Neuronal stem cell (in vitro differentiated cells): Measurements from ENCODE around the gene MAD1L1.
A peak's percentile ranks its signal among the peaks of the same experiment; 100 is the strongest.

Experiments
- DNase-seq: peaks from one replicate; pipeline ENCODE4 v3.0.0-alpha.2; 2013; ENCODE audit warnings: low spot score
- H2AFZ ChIP-seq: one replicate; pipeline ENCODE4 v1.6.1; 2013; ENCODE audit warnings: mild to moderate bottlenecking, low read length, inconsistent platforms
- H2AK5ac ChIP-seq: 2 replicates; pipeline ENCODE4 v1.6.1; 2013; ENCODE audit warnings: low read depth, mild to moderate bottlenecking, inconsistent platforms, low read length, moderate library complexity, mixed read lengths
- H2BK120ac ChIP-seq: 2 replicates; pipeline ENCODE4 v1.6.1; 2013; ENCODE audit warnings: low read depth, mild to moderate bottlenecking, inconsistent platforms, low read length, moderate library complexity, mixed read lengths
- H2BK12ac ChIP-seq: one replicate; pipeline ENCODE4 v1.6.1; 2013; ENCODE audit warnings: low read length, inconsistent platforms
- H2BK15ac ChIP-seq: 2 replicates; pipeline ENCODE4 v1.6.1; 2013; ENCODE audit warnings: mild to moderate bottlenecking, low read length, inconsistent platforms, mixed read lengths
- H2BK5ac ChIP-seq: one replicate; pipeline ENCODE4 v1.6.1; 2013; ENCODE audit warnings: inconsistent platforms, mild to moderate bottlenecking, low read length, moderate library complexity
- H3K14ac ChIP-seq: one replicate; pipeline ENCODE4 v1.6.1; 2013; ENCODE audit warnings: low read length, inconsistent platforms
- H3K18ac ChIP-seq: 2 replicates; pipeline ENCODE4 v1.6.1; 2013; ENCODE audit warnings: low read length, inconsistent platforms
- H3K23ac ChIP-seq: 2 replicates; pipeline ENCODE4 v1.6.1; 2013; ENCODE audit warnings: low read depth, mild to moderate bottlenecking, mixed read lengths, low read length, inconsistent platforms; ENCODE audit not compliant: poor library complexity
- H3K27ac ChIP-seq: replicated peaks from 3 replicates; pipeline ENCODE4 v1.5.1; 2013; ENCODE audit warnings: low read length, inconsistent platforms
- H3K27me3 ChIP-seq, 3 experiments: 2 replicates each; pipeline ENCODE4 v1.6.1; 2013; ENCODE audit warnings: low read length in 3 of 3, mild to moderate bottlenecking in 2 of 3, inconsistent platforms in 1 of 3, low read depth in 1 of 3, mixed read lengths in 1 of 3, moderate library complexity in 1 of 3; ENCODE audit not compliant: control insufficient read depth in 3 of 3, insufficient read depth in 3 of 3
- H3K36me3 ChIP-seq, 2 donors: replicated peaks in 1 of 2; 2 replicates each; pipeline ENCODE4 v1.6.1; 2013; ENCODE audit warnings: low read length in 2 of 2; ENCODE audit not compliant: control insufficient read depth in 2 of 2, insufficient read depth in 2 of 2
- H3K4ac ChIP-seq: 2 replicates; pipeline ENCODE4 v1.6.1; 2013; ENCODE audit warnings: inconsistent platforms, mild to moderate bottlenecking, low read length, moderate library complexity
- H3K4me1 ChIP-seq, 2 donors: 1 replicate in 1 of 2; 2 replicates in 1 of 2; pipeline ENCODE4 v1.6.1; 2013; ENCODE audit warnings: low read length in 2 of 2, low read depth in 1 of 2; ENCODE audit not compliant: control insufficient read depth in 2 of 2, insufficient read depth in 1 of 2
- H3K4me2 ChIP-seq: one replicate; pipeline ENCODE4 v1.6.1; 2013; ENCODE audit warnings: mild to moderate bottlenecking, low read length, inconsistent platforms; ENCODE audit not compliant: insufficient read depth, poor library complexity, severe bottlenecking
- H3K4me3 ChIP-seq, 2 donors: 2 replicates each; pipeline ENCODE4 v1.5.1; 2013; ENCODE audit warnings: low read length in 2 of 2, mild to moderate bottlenecking in 2 of 2, inconsistent platforms in 1 of 2, moderate library complexity in 1 of 2
- H3K79me1 ChIP-seq: one replicate; pipeline ENCODE4 v1.6.1; 2013; ENCODE audit warnings: low read depth, mild to moderate bottlenecking, inconsistent platforms, low read length, moderate library complexity
- H3K9ac ChIP-seq: one replicate; pipeline ENCODE4 v1.6.1; 2013; ENCODE audit warnings: mild to moderate bottlenecking, low read depth, low read length, inconsistent platforms; ENCODE audit not compliant: poor library complexity
- H3K9me3 ChIP-seq, 2 donors: replicated peaks in 1 of 2; 2 replicates each; pipeline versions ENCODE3 to v1.6.1; 2013; ENCODE audit warnings: low read length in 2 of 2, mild to moderate bottlenecking in 2 of 2, inconsistent platforms in 1 of 2, low read depth in 1 of 2, mixed read lengths in 1 of 2, moderate library complexity in 1 of 2; ENCODE audit not compliant: control insufficient read depth in 2 of 2, insufficient read depth in 1 of 2
- H4K8ac ChIP-seq: one replicate; pipeline ENCODE4 v1.6.1; 2013; ENCODE audit warnings: low read depth, mild to moderate bottlenecking, inconsistent platforms, low read length, moderate library complexity
- H4K91ac ChIP-seq: one replicate; pipeline ENCODE4 v1.6.1; 2013; ENCODE audit warnings: low read length, low read depth, mild to moderate bottlenecking, inconsistent platforms; ENCODE audit not compliant: poor library complexity
- WGBS, 2 donors: extraction: QIAGEN DNeasy Blood & Tissue Kit; methylation state at CpG; one replicate each; pipeline ENCODE4 v1.1.7; 2013; ENCODE audit warnings: missing lambda C conversion rate in 2 of 2, mixed read lengths in 1 of 2; ENCODE audit not compliant: insufficient read length in 2 of 2, insufficient replicate concordance in 1 of 2; ENCODE audit errors: extremely low coverage in 2 of 2; 5-methylcytosine and 5-hydroxymethylcytosine counted together

MAD1L1 gene

DNA sequence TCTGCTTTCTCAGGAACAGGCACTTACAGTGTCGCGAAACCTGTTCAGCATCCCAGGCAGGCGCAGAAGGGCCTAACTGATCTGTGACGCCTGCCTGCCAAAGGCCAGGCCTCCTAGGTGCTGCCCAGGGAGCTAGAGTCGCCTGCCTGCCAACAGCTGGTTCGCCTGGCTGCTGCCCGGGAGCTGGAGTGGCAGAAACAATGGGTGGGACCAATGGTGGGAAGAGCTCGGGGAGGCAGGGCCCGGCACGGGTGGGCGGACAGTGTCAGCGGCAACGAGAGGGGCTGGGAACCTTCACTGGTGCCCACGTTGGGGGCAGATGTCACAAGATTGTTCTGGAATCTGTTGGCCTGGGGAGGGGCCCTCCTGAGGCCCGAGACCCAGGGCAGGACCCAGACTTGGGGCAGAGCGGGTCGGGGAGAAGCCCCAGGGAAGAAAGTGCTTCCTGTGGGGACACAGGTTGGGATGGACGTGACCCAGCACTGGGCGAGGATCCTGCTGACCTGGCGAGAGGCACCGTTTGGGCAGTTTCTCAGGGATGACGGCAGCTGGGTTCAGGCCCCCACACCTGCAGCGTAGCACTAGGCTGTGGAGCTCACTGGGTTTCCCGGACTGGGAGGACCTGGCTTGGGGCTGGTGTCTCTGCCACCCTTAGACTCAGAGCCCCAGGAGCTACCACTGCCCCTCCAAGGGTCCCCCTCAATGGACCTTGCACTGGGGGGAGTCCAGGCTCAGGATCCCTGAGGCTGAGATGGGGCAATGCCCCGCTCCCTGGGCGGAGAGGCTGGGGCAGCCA is 380.8 kb downstream of the MAD1L1 start:
- Histone ChIP-seq H2BK120ac (no peak overlapping the region), H3K4me1 (peaks cover 0 to 2% of the 10 kb centered on the region in 2 donors), H3K27me3 (no peaks in the 10 kb centered on the region), H2BK15ac (no peak overlapping the region), H3K79me1 (peaks cover 14% of the 10 kb centered on the region), H3K4ac (no peak overlapping the region), H2BK12ac (no peak overlapping the region), H2AK5ac (no peak overlapping the region), H2AFZ (no peak overlapping the region), H2BK5ac (no peak overlapping the region), H3K27ac (no peak overlapping the region), H3K23ac (peak overlapping the region; percentile 80), H3K4me3 (no peak overlapping the region), H3K4me2 (no peak overlapping the region), H3K9me3 (peaks cover 0 to 3% of the 10 kb centered on the region in 2 donors), H4K8ac (no peak overlapping the region), H4K91ac (no peak overlapping the region), H3K14ac (peak overlapping the region; percentile 63), H3K18ac (peak overlapping the region; percentile 19), H3K9ac (no peak overlapping the region), H3K36me3 (no peaks in the 10 kb centered on the region)
- WGBS, 2 donors, result no CpG with 5 or more reads among the region's 26 CpGs
- no peak for DNase-seq

DNA sequence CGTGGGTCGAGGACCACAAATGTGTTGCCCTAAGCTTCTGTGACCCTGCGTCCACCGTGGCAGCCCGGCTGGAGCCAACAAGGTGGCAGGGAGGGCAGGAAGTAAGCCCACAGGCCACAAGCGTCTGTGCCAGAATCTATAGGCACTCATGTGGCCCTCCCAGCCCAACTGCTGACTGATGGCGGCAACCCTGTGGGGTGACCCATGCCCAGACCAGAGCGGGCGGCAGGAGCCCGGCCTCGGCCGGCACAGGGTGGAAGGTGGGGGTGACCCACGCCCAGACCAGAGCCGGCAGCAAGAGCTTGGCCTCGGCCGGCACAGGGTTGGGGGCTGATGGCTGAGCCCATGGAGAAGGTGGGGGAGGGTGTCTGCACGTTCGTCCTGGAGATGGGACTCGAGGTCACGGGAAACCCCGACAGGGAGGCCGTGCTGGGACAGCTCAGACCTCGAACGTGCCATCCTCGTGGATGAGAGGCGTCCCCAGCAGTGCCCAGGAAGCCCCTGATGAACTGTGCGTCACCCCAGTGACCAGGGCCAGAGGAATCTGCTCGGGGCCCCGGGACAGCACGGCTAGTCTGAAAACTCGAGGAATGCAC is 381.7 kb downstream of the MAD1L1 start:
- Histone ChIP-seq H2AK5ac (no peak overlapping the region), H3K18ac (no peak overlapping the region), H3K14ac (no peak overlapping the region), H2AFZ (no peak overlapping the region), H2BK5ac (no peak overlapping the region), H4K91ac (no peak overlapping the region), H2BK15ac (no peak overlapping the region), H3K79me1 (peaks cover 11% of the 10 kb centered on the region), H3K27ac (no peak overlapping the region), H2BK12ac (no peak overlapping the region), H3K27me3 (no peaks in the 10 kb centered on the region), H3K9ac (no peak overlapping the region), H3K4me3 (no peak overlapping the region), H4K8ac (no peak overlapping the region), H3K4me1 (peaks cover 2% of the 10 kb centered on the region in 2 donors), H3K4ac (no peak overlapping the region), H2BK120ac (no peak overlapping the region), H3K4me2 (no peak overlapping the region), H3K23ac (peak overlapping the region; percentile 81), H3K9me3 (peaks cover 0 to 3% of the 10 kb centered on the region in 2 donors), H3K36me3 (no peaks in the 10 kb centered on the region)
- WGBS, 2 donors, result no CpG with 5 or more reads among the region's 31 CpGs
- no peak for DNase-seq

DNA sequence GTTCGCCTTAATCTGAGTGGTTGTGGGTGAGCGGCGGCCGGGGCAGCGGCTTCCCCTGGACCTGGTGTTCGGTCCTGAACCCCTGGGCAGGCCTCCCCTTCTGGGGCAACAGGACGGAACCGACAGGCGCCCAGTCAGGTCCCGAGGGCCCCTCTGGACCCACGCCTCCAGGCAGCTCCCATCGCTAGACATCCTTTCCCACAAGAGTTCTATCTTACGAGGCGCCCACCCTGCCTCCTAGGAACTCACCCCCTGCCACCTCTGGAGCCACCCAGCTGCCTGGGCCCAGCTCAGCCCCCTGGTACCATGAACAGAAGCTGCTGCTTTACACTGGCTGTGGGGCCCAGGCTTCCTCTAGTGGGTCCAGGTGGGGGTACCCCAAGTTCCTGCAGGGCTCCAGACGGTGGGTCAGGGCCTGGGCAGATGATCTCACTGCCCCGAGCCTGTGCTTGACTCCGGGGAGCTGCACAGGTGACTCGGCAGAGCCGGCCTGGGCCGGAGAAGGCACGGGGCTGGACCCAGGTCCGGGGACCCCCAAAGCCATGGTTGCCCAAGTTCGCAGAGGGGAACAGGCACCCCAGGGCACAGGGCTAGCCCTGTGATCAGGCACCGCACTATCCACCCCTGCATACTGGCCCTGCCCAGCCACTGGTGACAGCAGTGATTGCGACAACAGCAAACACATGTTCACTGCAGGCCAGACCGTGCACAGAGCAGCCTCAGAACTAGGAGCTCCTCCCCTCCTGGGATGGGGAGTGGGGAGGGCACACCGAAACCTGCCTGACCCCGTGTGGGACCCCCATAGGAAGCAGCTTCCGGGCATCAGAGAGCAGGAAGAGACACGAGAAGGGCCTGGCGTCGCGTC is 382.4 kb downstream of the MAD1L1 start:
- Histone ChIP-seq H4K8ac (no peak overlapping the region), H3K9ac (no peak overlapping the region), H3K4me2 (no peak overlapping the region), H3K27me3 (no peaks in the 10 kb centered on the region), H3K36me3 (no peaks in the 10 kb centered on the region), H3K79me1 (peaks cover 10% of the 10 kb centered on the region), H2BK15ac (no peak overlapping the region), H2BK12ac (peak overlapping the region; percentile 58), H3K9me3 (no peaks in the 10 kb centered on the region), H2AFZ (no peak overlapping the region), H3K4ac (no peak overlapping the region), H2BK5ac (peak overlapping the region; percentile 75), H2AK5ac (no peak overlapping the region), H3K4me3 (no peak overlapping the region), H3K18ac (peak overlapping the region; percentile 64), H3K14ac (peak overlapping the region; percentile 56), H3K23ac (peak overlapping the region; percentile 81), H2BK120ac (peak overlapping the region; percentile 17), H3K27ac (no peak overlapping the region), H4K91ac (no peak overlapping the region), H3K4me1 (peaks cover 2% of the 10 kb centered on the region in 2 donors)
- no peak for DNase-seq
- no CpG with 5 or more reads among the region's 33 CpGs for WGBS, 2 donors
